Measurements from ENCODE around the gene SATL1.
"Not testable (repeated sequence)": the region's sequence is repeated elsewhere in the genome, so short reads cannot be mapped to it uniquely, and the experiment has no call there.

The SATL1 gene, protein sequence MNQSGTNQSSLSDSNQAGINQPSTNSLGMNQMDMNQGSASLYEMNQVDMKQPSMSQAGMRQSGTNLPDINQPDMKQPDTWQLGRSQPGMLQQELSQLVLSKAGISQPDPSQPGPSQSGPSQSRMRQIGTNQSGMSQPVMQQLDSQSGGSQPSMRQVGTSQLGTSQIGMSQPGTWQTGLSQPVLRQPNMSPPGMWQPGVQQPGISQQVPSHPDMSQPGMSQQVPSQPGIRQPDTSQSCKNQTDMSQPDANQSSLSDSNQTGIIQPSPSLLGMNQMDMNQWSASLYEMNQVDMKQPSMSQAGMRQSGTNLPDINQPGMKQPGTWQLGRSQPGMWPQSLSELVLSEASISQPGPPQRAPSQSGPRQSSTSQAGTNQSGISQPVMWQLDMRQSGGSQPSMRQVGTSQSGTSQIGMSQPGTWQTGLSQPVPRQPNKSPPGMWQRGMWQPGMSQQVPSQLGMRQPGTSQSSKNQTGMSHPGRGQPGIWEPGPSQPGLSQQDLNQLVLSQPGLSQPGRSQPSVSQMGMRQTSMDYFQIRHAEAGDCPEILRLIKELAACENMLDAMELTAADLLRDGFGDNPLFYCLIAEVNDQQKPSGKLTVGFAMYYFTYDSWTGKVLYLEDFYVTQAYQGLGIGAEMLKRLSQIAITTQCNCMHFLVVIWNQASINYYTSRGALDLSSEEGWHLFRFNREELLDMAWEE

DNA sequence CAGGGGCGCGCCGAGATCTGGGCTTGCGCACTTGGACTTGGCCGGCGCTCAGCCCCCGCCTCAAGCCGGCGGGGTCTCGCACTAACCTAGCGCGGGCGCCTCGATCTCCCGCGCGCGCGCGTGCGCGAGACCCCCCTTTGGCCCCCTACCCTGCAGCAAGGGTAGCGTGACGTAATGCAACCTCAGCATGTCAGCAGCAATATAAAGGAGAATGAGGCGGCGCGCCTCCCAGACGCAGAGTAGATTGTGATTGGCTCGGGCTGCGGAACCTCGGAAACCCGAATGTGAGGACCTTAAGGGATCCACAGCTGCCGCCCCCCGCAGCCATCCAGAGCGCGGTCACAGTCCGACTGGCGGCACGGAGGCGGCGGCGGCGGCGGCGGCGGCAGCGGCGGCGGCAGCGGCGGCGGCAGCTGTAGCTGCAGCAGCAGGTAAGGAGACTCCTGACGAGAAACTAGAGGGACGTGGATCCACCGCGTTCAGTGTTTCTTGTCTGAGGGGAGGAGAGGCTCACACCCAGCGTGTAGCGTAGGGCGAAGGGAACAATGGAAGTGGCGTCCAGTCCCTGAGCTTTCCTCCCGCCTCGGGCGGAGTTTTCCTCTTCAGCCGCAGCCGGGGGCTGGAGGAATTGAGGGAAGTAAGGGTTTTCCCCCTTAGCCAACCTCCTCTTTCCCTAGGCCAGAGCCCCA, at the start of gene SATL1, which contains the start of gene ZNF711:
Gene SATL1 (minus strand): TSS at position 19 of the 689 bp plus-strand sequence. CDS start 134,811 bp downstream, outside the sequence.
Gene ZNF711 (plus strand): TSS at position 231 of the 689 bp plus-strand sequence. CDS start 3,582 bp downstream, outside the sequence.
- no peak for TF ChIP-seq JUND (IDR thresholded peaks at IDR 0.05; ENCODE audit: low read depth)
- in situ Hi-C loops (cut with HindIII; ENCODE audit: low pct_unique_long_range_greater_than_20kb, low sequenced_read_pairs), result no loop called here
- DNase-seq (ENCODE audit: low read depth in 1 of 2, low spot score in 1 of 2), result peak; percentile 20 to 48

DNA sequence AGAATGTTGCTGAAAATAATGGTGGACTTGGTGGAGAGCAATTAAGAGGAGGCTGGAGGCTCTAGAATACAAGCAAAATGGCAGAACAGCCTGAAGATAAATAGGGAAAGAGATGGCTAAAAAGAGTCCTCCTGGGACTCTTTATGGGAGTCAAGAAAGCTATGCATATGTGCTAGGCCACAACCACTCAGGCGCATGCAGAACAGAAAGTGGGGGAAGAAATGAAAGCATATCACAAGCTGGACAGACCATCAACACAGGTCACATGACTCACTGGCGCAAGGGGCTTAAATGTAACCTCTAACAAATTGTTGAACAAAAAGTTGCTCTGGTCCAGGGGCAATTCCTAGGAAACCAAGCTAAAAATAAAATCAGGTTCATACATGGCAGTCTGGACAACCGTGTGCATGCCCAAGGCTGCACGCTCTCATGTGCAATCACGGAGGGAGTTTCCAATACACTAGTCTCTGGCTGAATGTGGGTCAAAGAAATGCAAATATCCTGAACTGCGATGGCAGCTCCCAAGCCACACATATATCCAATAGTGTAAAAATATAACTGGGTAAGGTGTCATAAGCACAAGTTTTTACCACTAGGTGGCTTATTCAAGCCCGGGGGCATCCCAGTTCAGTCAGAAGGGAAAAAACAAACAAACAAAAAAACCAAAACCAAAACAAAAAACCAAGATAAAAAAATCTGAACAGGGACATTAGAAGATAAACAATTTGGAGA, 45.6 kb upstream of the SATL1 start:
- no peak for TF ChIP-seq JUND (IDR thresholded peaks at IDR 0.05; ENCODE audit: low read depth)
- in situ Hi-C loops (cut with HindIII; ENCODE audit: low pct_unique_long_range_greater_than_20kb, low sequenced_read_pairs), result no loop called here
- peak in 1 of 2 experiments; percentile 5 for DNase-seq (ENCODE audit: low read depth in 1 of 2, low spot score in 1 of 2)

GRCh38 chrX:85285286-85285685, 41.7 kb upstream of the SATL1 start:
- in situ Hi-C loops (cut with HindIII; ENCODE audit: low pct_unique_long_range_greater_than_20kb, low sequenced_read_pairs); DNase-seq (ENCODE audit: low read depth in 1 of 2, low spot score in 1 of 2): not testable (repeated sequence)

- in situ Hi-C loops (cut with HindIII; ENCODE audit: low pct_unique_long_range_greater_than_20kb, low sequenced_read_pairs), result no loop called here
- peak; percentile 2 to 5 for DNase-seq (ENCODE audit: low read depth in 1 of 2, low spot score in 1 of 2)
- TF ChIP-seq JUND (IDR thresholded peaks at IDR 0.05; ENCODE audit: low read depth), result no peak
Observed at GRCh38 chrX:85244450-85245211, 1.1 kb upstream of the SATL1 start.

DNA sequence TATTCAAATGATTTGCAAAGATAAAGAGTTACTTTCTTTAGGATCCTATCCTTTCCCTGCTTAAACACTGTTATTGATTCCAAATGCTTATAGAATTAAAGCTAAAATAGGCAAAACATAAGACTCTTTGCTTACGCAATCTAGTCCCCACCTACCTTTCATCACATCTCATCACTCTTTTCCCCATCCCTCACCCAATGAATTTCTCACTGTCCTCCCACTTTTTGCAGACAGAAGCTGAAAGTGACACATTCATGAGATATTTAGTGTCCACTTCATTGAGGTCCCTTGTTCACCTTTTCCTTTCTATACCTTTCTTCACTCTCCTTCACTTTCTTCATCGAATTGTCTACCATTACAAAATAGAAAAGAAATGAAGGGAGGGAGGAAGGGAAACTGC, 424 bp downstream of the SATL1 start:
- DNase-seq (ENCODE audit: low read depth in 1 of 2, low spot score in 1 of 2), result no peak
- in situ Hi-C loops (cut with HindIII; ENCODE audit: low pct_unique_long_range_greater_than_20kb, low sequenced_read_pairs), result no loop called here
- TF ChIP-seq JUND (IDR thresholded peaks at IDR 0.05; ENCODE audit: low read depth), result no peak

GRCh38 chrX:85223359-85223758, 20.2 kb downstream of the SATL1 start:
- no peak for DNase-seq (ENCODE audit: low read depth in 1 of 2, low spot score in 1 of 2)
- in situ Hi-C loops (cut with HindIII; ENCODE audit: low pct_unique_long_range_greater_than_20kb, low sequenced_read_pairs), result no loop called here
- no peak for TF ChIP-seq JUND (IDR thresholded peaks at IDR 0.05; ENCODE audit: low read depth)

DNA sequence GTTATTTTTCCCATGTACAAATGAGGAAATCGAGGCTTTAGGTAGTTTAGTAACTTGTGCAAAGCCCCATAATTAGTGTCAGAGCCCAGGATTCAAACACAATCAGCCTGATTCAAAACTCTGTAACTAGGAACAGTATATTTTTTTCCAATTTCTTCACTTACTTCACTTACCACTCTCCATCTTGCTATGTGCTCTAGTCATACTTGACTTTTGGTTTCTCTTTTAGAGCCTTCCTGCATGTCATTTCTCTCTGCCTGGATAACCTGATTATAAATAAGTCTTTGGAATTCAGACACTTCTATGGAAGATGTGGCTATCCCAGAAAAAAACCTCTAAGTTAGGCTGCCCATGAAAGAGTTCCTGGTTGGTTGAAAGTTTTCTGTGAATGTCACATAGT, 22.2 kb downstream of the SATL1 start:
- no peak for TF ChIP-seq JUND (IDR thresholded peaks at IDR 0.05; ENCODE audit: low read depth)

DNA sequence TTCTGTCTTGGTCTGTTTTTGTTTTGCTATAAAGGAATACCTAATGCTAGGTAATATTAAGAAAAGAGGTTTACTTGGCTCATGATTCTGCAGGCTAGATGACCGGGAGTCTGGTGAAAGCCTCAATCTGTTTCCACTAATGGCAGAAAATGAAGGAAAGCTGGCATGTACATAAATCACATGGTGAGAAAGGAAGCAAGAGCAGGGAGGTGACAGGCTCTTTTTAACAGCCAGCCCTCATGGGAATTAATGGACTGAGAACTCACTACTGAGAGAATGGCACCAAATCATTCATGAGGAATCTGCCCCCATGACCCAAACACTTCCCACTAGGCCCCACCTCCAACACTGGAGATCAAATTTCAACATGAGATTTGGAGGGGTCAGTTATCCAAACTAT, 27.6 kb downstream of the SATL1 start:
- in situ Hi-C loops (cut with HindIII; ENCODE audit: low pct_unique_long_range_greater_than_20kb, low sequenced_read_pairs), result no loop called here
- TF ChIP-seq JUND (IDR thresholded peaks at IDR 0.05; ENCODE audit: low read depth), result no peak
- DNase-seq (ENCODE audit: low read depth in 1 of 2, low spot score in 1 of 2), result no peak

More for the DNA sequence above, 22.2 kb downstream of the SATL1 start:
- no peak for DNase-seq (ENCODE audit: low read depth in 1 of 2, low spot score in 1 of 2)
- in situ Hi-C loops (cut with HindIII; ENCODE audit: low pct_unique_long_range_greater_than_20kb, low sequenced_read_pairs), result no loop called here

DNA sequence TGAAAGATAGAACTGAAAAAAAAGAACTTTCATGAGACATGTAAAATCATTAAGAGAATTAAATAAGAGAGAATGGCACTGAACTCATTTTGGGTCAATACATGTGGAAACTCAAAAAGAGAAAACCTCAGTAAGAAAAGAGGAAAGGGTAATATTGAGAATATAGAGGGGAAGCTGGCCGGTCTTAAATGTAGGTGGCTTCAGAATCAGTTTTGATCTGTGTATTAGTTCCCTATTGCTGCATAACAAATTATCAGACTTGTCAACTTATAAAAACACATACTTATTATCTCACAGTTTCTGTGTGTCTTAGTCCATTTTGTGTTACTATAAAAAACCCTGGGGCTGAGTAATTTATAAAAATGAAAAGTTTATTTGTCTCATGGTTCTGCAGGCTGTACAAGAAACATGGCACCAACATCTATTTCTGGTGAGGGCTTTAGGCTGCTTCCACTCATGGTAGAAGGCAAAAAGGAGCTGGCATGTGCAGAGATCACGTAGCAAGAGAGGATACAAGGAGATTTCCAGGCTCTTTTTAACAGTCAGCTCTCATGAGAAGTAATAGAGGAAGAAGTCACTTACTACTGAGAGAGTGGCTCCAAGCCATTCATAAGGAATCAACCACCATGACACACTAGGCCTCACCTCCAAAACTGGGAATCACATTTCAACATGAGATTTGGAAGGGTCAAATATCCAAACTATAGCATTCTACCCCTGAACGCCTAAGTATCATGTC, 29.6 kb downstream of the SATL1 start:
- no peak for DNase-seq (ENCODE audit: low read depth in 1 of 2, low spot score in 1 of 2)
- TF ChIP-seq JUND (IDR thresholded peaks at IDR 0.05; ENCODE audit: low read depth), result no peak
- in situ Hi-C loops (cut with HindIII; ENCODE audit: low pct_unique_long_range_greater_than_20kb, low sequenced_read_pairs), result no loop called here

DNA sequence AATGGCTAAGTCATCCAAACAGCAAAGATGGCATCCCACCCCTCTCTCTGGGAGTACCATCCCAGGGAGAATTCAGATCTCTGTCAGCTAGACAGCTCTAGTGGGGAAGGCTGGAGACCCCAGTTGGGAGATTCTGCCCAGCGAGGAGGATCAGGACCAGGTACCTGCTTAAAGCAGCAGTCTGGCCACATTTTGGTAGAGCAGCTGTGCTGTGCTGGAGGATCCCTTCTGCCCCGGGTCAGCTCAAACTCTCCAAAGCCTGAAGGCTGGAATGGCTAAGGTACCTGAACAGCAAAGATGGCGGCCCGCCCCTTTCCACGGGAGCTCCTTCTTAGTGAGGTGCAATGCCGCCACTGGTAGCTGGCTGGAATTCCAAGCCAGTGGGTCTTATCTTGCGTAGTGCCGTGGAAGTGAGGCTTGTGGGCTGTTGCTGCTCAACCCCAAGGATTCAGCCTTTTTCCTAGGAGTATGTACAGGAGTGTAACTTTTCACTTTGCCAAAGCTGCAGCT, 40.1 kb downstream of the SATL1 start:
- in situ Hi-C loops (cut with HindIII; ENCODE audit: low pct_unique_long_range_greater_than_20kb, low sequenced_read_pairs), result no loop called here

DNA sequence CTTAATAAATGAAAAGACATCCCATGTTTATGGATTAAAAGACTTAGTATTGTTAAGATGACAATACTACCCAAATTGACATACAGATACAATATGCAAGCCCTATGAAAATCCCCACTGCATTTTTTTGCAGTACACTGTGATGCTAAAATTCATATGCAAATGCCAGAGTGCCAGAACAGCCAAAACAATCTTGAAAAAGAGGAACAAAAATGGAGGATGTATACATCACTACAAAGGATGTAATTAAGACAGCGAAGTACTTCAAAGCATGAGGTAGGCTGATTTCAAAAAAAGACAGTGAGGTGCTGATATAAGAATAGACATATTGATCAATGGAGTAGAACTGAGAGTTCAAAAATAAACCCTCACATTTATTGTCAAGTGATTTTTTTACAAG, 47.3 kb downstream of the SATL1 start:
- in situ Hi-C loops (cut with HindIII; ENCODE audit: low pct_unique_long_range_greater_than_20kb, low sequenced_read_pairs), result no loop called here
- DNase-seq (ENCODE audit: low read depth in 1 of 2, low spot score in 1 of 2), result no peak
- no peak for TF ChIP-seq JUND (IDR thresholded peaks at IDR 0.05; ENCODE audit: low read depth)

More for the DNA sequence above, 40.1 kb downstream of the SATL1 start:
- DNase-seq (ENCODE audit: low read depth in 1 of 2, low spot score in 1 of 2), result no peak
- TF ChIP-seq JUND (IDR thresholded peaks at IDR 0.05; ENCODE audit: low read depth), result no peak
